CD4-positive, alpha-beta T cell treated with Interleukin-12 subunit alpha and Interleukin-12 subunit beta, for 1 hour (primary cell): Measurements from ENCODE around the gene CEL.
"Not testable (repeated sequence)": the region's sequence is repeated elsewhere in the genome, so short reads cannot be mapped to it uniquely, and the experiment has no call there.

Experiments used
- DNase-seq: peaks from one replicate; pipeline ENCODE4 v3.0.0-alpha.2; 2020

The CEL gene

DNA sequence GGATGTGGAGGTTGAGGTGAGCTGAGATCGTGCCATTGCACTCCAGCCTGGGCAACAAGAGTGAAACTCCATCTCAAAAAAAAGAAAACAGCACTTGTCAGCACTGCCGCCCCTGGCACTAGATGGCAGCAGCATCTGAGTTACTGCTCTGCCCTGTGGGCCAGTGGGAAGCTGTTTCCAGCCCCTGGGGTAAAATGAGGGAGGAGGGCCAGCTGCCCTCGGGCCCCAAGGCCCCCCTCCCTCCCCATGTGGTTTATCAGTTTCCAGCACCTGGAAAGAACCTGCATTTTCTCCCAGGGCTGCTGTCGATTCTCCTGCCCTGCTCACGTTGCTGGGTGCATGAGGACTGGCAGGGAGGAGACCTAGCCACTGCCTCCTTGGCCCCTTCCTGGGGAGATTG is 13.2 kb upstream of the CEL start:
- peak; percentile 29 for DNase-seq

DNA sequence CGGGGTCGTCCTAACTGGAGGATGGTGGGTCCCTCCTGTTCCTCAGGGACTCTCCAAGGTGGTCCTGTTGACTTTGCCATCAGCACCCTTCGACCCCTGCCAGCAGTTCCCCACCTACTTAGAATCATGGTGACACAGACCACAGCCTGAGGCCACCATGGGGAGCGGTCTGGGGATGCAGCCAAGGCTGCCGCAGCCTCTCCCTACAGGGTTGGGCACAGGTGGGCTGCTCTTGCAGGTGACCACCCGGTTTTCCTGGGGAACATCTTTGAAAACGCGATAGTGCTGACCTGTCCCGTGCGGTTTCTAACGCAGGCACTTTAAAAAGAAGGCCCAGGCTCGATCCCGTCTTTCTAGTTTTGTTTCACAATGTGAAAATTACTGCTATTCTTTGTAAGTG is 12.7 kb upstream of the CEL start:
- no peak for DNase-seq

DNA sequence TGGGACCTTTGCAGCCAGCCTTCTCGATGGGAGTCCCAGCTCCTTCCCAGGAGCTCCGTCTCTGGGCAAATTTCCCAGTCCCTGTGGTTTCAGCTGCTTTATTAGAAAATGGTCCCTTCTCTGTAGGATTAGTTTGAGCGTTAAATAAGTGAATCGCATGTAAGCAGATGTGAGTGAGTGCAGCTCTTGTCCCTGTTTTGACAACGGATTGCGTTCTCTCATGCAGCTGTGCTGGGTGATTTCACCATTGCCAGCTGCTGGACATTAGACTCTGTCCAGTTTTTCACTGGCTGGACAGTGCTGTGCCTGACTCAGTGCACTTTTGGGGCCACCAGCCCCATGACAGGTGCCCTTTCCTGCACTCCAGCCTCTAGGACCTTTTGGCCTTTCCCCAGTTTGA is 11.6 kb upstream of the CEL start:
- DNase-seq = no peak

- no peak for DNase-seq
Measured at GRCh38 chr9:133050781-133051180, 11.0 kb upstream of the CEL start.

GRCh38 chr9:133051281-133051900 is 10.4 kb upstream of the CEL start:
- DNase-seq = no peak

DNA sequence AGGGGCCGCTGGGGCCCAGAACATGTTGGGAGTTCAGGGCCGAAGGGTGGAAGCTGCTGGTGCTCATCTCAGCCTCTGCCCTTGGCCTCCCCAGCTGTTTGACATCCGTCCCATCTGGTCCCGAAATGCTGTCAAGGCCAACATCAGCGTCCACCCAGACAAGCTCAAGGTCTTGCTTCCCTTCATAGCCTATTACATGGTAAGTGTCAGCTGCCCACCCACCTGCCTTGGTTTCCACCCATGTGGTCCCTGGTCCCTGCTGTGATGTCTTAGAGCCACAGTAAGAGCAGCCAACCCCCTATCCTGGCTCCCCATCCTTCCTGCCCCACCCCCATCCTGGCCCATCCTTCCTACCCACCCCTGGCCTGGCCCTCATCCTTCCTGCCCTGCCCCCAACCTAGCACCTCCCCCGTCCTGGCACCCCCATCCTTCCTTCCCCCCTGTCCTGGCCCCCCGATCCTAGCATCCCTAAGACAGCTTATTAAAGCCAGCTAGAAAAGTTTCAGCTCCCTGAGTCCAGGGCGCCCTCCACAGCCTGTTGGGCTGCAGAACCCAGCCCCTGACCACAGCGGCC is 9.7 kb upstream of the CEL start:
- no peak for DNase-seq

GRCh38 chr9:133054194-133054890 is 7.4 kb upstream of the CEL start:
- no peak for DNase-seq

DNA sequence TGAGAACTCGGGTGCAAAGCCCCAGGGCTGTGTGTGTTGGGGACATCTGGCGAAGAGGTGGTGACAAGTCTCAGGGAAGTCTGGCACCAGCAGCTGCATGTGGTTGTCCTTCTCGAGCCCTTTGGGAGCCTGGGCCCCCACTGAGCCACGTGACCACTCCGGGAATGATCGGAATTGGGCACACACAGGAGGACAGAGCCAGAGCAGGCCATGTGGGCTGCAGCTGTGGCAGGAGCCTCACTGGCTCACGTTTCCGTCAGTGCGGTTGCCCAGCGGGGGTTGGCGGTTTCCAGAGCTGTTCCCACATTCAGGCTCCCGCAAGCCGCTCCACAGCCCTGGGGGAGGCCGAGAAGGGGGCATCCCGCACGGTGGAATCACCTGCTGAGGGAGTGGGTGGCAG is 6.8 kb upstream of the CEL start:
- no peak for DNase-seq

- DNase-seq = no peak
Measured at GRCh38 chr9:133055788-133056420, 5.9 kb upstream of the CEL start.

DNA sequence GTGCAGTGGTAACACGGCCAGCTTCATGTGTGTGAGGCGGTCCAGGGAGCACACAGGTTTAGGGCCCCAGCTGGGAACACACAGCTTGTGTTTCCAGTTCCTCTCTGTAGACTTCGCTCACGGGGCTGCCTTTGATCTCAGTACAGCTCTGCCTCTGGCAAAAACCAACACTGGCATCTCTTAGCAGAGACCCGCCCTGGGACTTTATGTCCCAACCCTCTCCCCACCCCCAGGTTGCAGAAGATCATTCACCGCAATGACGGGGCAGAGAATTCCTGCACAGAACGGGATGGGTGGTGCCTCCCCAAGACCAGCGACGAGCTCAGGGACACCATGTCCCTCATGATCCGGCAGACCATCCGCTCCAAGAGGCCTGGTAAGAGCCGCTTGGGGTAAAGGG is 5.2 kb upstream of the CEL start:
- DNase-seq = no peak

DNA sequence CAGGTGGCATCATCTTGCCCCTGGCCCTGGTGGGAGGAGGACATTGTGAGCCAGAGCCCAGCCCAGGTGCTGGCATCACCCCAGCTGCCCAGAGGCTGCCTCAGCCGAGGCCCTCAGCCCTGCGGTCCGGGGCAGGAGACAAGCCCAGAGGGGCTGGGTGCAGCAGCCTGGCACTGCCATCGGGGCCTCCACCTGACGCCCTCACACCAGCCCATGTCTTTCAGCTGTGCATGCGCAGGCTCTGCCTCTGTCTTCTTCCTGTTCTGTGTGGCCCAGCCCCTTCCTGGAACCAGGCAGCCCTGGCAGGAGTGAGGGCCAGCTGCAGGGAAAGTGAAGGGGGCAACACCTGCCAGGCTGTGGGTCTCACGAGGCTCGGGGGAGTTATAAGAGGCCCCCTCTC is 4.8 kb upstream of the CEL start:
- DNase-seq = no peak

DNA sequence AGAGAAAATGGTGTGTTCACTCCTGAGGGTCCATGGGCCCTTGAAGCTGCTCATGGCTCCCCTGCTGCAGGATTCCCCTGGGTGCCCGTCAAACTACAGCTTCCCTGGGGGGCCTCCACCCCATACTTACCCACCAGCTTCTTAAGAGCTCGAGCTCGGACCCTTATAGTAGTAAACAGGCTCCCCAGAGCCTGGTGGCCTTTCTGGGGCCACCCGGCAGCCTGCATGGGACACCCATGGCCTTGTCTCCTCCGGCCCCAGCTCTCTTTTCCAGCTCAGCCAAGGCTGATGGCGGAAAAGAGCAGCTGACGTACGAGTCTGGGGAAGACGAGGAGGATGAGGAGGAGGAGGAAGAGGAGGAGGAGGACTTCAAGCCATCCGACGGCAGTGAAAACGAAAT is 4.2 kb upstream of the CEL start:
- DNase-seq = no peak

DNA sequence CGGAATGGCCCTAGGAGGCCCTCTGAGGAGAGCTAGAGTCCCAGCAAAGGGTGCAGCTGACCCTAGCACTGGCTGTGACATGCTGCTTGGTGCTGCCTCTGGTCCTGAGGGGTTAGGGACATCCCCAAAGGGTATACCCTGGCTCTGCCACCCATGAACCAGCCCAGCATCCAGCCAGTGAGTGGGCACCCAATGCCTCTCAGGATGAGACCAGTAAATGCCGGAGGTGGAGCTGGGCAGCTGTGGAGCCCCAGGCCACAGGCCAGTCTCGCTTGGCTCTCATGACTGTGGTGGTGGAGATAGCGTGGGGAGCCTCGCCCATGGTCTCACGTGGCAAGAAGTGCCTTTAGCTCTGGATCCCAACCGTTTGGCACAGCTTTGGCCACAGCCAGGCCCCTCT is 3.7 kb upstream of the CEL start:
- no peak for DNase-seq

DNA sequence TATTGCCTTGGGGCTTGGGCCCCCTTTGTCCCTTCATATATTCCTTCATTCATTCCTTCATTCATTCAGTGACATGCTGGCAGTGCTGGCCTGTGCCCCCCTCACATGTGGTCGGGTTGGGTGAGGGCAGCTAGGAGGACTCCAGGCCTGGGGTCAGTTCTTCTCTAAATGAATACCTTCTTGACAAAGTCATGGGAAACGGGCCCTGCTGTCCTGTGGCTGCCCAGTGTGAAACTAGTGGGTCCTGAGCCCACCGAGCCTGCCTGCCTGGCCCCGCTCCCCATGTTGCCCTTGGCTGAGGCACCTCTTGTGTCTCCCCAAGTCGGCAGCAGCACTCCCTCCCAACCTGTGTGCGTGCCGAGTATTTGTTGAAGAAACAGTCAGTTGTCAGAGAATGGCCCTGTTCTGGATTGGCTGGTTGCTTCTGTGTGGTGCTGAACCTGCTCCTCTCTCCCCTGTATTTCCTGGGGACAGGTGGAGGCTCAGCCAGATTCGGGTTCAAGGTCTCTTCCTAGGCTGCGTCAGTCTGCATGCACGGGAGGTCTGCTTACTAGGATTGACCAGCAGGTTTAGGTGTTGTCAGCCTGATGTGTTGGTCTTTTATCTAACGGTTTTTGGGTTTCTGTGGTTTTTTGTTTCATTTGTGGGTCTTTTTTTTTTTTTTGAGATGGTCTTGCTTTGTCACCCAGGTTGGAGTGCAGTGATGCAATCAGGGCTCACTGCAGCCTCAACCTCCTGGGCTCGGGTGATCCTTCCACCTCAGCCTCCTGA is 3.0 kb upstream of the CEL start:
- DNase-seq = no peak

GRCh38 chr9:133059623-133060022 is 2.2 kb upstream of the CEL start:
- DNase-seq = no peak

GRCh38 chr9:133060417-133060841 is 1.4 kb upstream of the CEL start:
- DNase-seq = no peak

DNA sequence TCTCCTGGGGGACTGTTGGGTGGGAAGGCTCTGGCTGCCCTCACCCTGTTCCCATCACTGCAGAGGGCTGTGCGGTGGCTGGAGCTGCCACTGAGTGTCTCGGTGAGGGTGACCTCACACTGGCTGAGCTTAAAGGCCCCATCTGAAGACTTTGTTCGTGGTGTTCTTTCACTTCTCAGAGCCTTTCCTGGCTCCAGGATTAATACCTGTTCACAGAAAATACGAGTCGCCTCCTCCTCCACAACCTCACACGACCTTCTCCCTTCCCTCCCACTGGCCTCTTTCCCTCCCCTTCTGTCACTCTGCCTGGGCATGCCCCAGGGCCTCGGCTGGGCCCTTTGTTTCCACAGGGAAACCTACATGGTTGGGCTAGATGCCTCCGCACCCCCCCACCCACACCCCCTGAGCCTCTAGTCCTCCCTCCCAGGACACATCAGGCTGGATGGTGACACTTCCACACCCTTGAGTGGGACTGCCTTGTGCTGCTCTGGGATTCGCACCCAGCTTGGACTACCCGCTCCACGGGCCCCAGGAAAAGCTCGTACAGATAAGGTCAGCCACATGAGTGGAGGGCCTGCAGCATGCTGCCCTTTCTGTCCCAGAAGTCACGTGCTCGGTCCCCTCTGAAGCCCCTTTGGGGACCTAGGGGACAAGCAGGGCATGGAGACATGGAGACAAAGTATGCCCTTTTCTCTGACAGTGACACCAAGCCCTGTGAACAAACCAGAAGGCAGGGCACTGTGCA is 590 bp upstream of the CEL start:
- DNase-seq = not testable (repeated sequence)

DNA sequence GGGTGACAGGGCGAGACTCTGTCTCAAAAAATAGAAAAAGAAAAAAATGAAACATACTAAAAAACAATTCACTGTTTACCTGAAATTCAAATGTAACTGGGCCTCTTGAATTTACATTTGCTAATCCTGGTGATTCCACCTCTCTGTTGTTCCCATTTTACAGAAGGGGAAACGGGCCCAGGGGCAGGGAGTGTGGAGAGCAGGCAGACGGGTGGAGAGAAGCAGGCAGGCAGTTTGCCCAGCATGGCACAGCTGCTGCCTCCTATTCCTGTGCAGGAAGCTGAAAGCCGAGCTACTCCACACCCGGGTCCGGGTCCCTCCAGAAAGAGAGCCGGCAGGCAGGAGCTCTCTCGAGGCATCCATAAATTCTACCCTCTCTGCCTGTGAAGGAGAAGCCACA is 788 bp downstream of the CEL start:
- not testable (repeated sequence) for DNase-seq

DNA sequence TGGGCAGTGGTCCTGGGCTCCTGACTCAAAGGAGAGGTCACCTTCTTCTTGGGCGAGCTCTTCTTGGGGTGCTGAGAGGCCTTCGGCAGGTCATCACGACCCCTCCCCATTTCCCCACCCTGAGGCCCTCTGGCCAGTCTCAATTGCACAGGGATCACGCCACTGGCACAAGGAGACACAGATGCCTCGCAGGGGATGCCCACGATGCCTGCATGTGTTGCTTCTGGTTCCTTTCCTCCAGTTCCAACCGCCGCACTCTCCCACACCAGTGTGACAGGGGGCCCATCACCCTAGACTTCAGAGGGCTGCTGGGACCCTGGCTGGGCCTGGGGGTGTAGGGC is 1.3 kb downstream of the CEL start:
- no peak for DNase-seq

- DNase-seq = no peak
Measured at GRCh38 chr9:133063500-133064231, 1.9 kb downstream of the CEL start.

DNA sequence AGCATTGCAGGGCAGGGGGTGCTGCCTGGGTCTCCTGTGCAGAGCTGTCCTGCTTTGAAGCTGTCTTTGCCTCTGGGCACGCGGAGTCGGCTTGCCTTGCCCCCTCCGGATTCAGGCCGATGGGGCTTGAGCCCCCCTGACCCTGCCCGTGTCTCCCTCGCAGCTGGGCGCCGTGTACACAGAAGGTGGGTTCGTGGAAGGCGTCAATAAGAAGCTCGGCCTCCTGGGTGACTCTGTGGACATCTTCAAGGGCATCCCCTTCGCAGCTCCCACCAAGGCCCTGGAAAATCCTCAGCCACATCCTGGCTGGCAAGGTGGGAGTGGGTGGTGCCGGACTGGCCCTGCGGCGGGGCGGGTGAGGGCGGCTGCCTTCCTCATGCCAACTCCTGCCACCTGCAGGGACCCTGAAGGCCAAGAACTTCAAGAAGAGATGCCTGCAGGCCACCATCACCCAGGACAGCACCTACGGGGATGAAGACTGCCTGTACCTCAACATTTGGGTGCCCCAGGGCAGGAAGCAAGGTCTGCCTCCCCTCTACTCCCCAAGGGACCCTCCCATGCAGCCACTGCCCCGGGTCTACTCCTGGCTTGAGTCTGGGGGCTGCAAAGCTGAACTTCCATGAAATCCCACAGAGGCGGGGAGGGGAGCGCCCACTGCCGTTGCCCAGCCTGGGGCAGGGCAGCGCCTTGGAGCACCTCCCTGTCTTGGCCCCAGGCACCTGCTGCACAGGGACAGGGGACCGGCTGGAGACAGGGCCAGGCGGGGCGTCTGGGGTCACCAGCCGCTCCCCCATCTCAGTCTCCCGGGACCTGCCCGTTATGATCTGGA is 2.7 kb downstream of the CEL start:
- DNase-seq = no peak
